CD4-positive, alpha-beta T cell treated with Interleukin-1 beta for 1 hour (primary cell): ENCODE measurements around the gene IVD.
A peak's percentile ranks its signal among the peaks of the same experiment; 100 is the strongest.

Experiments
- DNase-seq, 2 donors: peaks; one replicate each; pipeline ENCODE4 v3.0.0-alpha.2; 2020 to 2022

Gene IVD

GRCh38 chr15:40379374-40379773 lies 26.2 kb upstream of the IVD start:
- DNase-seq = no peak

DNA sequence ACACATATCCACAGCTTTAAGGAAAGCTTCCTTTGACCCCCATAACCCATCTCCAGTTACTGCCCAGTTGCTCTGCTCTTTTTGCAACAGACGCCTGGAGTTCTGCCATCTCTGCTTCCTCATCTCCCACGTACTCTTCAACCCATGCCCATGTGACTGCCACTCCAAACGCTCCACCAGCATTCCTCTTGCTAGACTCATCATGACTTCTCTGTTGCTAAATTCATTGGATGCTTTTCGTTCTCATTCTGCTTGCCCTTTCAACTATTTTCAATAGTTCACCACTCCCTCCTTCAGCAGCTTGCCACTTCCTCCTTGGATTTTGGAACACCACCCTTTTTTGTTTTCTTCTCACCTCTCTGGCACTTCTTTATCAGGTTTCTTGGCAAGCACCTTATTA lies 25.7 kb upstream of the IVD start:
- DNase-seq = peak in 1 of 2 donors; percentile 15

DNA sequence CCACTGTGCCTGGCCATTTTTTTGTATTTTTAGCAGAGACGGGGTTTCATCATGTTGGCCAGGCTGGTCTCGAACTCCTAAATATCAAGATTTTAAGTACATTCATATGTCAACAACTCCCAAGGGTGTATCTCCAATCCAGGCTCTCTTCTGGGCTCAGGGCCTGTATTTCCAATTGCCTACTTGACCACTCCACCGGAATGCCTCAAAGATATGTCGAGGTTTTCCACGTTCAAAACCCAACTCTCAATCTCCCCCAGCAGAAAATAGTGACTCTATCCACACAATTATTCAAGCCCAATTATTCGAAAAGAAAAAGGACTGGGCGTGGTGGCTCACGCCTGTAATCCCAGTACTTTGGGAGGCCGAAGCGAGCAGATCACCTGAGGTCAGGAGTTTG lies 25.0 kb upstream of the IVD start:
- no peak for DNase-seq

DNA sequence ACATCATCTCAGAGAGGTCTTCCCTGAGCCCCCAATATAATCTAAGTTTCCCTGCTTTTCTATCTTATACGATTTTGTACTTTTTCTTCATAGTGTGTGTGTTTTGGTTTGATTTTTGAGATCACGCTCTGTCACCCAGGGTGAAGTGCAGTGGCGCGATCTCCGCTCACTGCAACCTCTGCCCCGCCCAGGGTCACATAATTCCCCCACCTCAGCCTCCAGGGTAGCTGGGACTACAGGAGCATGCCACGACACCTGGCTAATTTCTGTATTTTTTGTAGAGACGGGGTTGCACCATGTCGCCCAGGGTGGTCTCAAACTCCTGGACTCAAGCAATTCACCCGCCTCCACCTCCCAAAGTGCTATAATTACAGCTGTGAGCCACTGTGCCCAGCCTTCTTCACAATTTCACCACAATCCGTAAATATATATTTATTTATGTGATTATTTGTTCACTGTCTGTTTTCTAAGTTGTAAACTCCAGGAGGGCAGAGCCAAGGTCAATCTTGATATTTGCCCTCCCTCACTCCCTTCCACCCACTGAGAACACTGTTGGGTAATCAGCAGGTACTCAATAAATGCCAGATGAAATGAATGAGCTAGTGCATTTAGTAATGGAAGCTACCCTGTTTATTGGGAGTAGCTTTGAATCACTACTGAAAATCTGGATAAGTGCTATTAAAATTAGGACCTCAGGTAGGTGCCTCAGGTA lies 23.6 kb upstream of the IVD start:
- DNase-seq = no peak

- peak; percentile 92 to 93 for DNase-seq
These were observed 22.8 kb upstream of the IVD start, which contains the start of gene KNSTRN for GRCh38 chr15:40382580-40383456. TSS of gene KNSTRN (plus strand) at chr15:40382721. CDS start at chr15:40382836, 115 bp downstream.

- no peak for DNase-seq
These were observed 19.1 kb upstream of the IVD start for GRCh38 chr15:40386480-40386879.

DNA sequence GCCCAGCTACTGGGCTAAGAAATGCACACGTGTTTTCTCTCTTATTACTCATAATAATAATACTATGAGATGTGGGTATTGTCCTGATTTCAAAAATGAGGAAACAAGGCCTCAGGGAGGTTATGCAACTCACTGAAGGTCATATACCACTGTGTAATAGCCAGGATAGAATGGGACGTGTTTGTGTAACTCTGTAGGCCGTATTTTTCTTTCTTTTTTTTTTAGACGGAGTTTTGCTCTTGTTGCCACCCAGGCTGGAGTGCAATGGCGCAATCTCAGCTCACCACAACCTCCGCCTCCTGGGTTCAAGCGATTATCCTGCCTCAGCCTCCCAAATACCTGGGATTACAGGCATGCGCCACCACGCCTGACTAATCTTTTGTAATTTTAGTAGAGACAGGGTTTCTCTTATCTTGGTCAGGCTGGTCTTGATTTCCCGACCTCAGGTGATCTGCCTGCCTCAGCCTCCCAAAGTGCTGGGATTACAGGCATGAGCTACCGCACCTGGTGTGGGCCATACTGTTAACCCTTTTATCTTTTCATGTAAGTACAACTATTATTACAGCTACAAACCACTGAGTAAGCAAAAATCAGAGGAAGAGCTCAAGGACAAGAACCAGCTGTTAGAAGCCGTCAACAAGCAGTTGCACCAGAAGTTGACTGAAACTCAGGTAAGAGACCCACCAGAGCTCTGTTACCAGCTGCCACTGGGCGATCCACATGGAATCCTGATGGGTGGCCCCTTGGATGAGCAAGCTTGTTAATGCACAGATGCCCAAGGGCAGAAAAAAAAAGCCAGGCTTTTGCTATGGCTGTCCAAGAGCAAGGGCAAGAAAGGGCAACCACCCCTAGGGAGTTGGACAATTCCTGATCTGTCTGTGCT lies 16.4 kb upstream of the IVD start:
- DNase-seq = peak in 1 of 2 donors; percentile 44

- DNase-seq = no peak
These were observed 15.6 kb upstream of the IVD start for GRCh38 chr15:40389824-40390595.

- DNase-seq = no peak
These were observed 12.3 kb upstream of the IVD start for GRCh38 chr15:40392986-40393948.

GRCh38 chr15:40397688-40398412 lies 7.7 kb upstream of the IVD start:
- DNase-seq = no peak

DNA sequence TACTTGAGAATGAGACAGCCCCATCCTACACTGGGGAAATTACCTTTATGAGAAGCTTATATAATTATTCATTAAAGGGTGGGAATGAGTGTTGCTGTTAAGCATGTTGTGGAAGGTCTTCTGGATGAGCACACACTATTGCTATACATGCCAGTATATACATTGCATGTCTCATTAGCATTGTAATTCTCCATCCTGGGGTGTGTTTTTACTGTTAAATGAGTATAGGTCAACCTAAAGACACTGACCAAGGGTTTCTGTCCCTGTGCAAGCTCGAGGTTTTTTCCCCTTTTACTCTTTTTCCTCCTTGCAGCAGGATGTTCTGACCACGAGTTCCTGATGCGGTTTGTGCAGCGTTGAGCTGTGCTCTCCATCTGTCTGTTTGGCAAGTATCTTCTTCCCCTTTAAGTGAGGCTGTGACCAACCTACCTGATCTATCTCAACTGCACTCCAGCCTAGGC lies 7.2 kb upstream of the IVD start:
- peak in 1 of 2 donors; percentile 47 for DNase-seq

DNA sequence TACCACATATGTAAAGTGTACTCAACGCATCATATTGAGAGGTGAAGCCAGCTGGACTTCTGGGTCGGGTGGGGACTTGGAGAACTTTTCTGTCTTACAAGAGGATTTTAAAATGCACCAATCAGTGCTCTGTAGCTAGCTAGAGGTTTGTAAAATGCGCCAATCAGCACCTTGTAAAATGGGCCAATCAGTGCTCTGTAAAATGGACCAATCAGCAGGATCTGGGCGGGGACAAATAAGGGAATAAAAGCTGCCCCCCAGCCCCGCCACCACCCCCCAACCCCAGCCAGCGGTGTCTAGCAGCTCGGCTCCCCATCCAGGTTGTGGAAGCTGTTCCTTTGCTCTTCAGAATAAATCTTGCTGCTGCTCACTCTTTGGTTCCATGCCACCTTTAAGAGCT lies 6.2 kb upstream of the IVD start:
- no peak for DNase-seq

DNA sequence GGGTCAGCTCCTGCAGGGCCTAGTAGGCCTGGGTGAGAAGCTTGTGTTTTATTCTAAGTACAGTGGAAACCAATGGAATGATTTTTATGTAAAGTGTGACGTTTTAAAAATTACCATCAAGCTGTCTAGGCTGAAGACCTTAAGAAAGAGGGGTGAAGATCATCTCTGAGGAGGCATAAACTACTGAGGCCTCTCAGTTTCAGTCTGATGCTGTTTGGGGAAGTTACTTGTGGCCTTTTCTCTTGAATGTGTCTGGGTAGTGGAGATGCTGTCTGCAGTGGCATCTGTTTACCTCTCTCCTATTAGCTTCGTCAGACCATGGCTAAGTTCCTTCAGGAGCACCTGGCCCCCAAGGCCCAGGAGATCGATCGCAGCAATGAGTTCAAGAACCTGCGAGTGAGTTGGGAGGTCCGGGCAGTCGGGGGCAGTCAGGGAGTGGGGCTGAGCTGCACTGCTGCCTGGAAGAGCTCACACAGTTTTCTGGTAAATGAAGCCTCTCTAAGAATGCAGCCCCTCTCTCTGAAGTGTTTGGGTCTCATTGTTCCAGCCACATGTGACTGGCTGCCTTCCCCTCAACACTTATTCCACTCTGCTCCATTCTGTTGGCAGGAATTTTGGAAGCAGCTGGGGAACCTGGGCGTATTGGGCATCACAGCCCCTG lies 1.9 kb downstream of the IVD start:
- DNase-seq = no peak

DNA sequence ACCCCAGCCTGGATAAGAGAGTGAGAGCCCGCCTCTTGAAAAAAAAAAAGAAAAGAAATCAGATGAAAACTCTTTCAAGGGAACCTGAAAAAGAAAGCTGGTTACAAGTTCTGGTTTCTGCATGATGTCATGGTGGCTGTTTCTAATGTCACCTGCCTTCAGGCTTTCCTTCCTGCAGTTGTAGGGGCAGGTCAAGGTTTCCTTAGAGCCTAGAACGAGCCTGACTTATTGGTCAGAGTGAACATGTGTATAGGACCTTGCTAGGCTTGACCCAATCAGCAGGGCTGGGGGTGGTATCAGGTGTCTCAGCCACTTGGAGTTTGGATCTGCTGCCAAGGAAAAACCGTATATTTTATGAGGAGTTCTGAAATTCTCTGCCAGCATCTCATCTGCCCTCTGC lies 3.8 kb downstream of the IVD start:
- DNase-seq = no peak

- DNase-seq = no peak
These were observed 4.9 kb downstream of the IVD start for GRCh38 chr15:40410476-40410875.

DNA sequence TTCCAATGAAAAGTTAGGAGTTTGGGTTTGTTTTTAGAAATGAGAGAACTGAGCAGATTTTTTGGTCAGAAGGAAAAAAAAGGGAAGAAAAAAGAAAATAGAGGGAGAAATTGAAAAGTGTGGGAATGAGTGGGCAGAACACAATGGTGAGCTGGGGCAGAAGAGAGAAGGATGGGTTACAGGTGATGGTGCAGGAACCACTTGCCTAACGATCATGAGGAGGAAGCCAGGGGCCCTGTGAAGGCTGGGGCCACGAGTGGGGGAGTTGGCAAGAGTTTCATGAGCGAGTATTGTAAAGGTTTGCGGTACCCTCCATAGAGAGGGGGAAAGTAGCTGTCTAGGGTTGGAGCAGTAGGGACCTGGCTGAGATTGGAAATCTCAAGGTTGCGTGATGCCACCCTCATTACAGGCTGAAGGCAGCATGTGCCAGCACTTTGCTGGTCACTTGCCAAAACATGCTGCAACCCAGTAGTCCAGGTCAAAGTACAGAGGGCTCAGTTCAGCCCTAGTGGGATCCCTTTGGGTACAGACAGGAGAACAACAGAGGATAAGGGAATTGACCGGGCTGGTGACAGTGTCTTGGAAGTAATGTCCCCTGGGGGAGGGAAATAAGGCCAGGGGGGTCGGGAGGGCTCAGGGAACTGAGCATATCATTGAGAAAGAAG lies 6.6 kb downstream of the IVD start:
- no peak for DNase-seq

DNA sequence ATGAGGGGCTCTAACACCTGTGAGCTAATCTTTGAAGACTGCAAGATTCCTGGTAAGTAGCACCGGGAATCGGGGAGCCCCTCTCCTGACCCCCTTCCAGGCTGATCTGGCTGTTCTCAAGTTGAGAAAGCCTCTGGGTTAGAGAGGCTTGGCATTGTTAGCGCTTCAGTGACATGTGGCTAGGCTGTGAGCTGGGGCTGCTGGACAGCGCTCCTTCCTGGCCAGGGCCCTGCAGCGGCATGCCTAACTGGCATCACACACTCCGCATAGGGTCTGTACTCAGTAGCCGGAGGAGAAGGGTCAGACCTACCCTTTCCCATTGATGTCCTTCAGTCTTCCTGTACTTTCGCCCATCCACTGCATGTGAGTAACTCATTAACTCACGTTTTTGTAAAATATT lies 7.4 kb downstream of the IVD start:
- no peak for DNase-seq

- DNase-seq = no peak
These were observed 9.2 kb downstream of the IVD start for GRCh38 chr15:40414816-40415215.

GRCh38 chr15:40415226-40415625 lies 9.6 kb downstream of the IVD start:
- DNase-seq = no peak
